Kidney (tissue), 14 donors: ENCODE data around the gene PDE4D. TPM values are rescaled to one million over a fixed set of nuclear protein-coding genes. Genes with fewer than 3 reads are reported as not detected.

ENCODE experiments used
- DNase-seq, 5 donors: peaks; one replicate each; pipeline ENCODE4 v3.0.0-alpha.2; 2013 to 2020
- FAIRE-seq: peaks from 2 replicates; lab custom pipeline; 2012; peaks lifted over from hg19 to GRCh38; lab: Jason Lieb, UNC
- H3K27ac ChIP-seq, 2 donors: one replicate each; pipeline ENCODE4 v1.7.0; 2013; ENCODE audit warnings: low read depth in 2 of 2, low read length in 2 of 2, inconsistent platforms in 1 of 2
- H3K27me3 ChIP-seq: one replicate; pipeline ENCODE4 v1.7.1; 2013; ENCODE audit warnings: low read length, inconsistent platforms; ENCODE audit not compliant: control insufficient read depth, insufficient read depth
- H3K36me3 ChIP-seq, 3 donors: one replicate each; pipeline versions ENCODE4 v1.7.0 to v1.7.1; 2013; ENCODE audit warnings: low read length in 3 of 3, control low read depth in 1 of 3, inconsistent platforms in 1 of 3; ENCODE audit not compliant: insufficient read depth in 3 of 3, control insufficient read depth in 2 of 3
- H3K4me1 ChIP-seq, 3 donors: one replicate each; pipeline versions ENCODE4 v1.7.0 to v1.7.1; 2013; ENCODE audit warnings: low read length in 3 of 3, inconsistent platforms in 1 of 3, low read depth in 1 of 3; ENCODE audit not compliant: control insufficient read depth in 2 of 3, insufficient read depth in 2 of 3
- H3K4me3 ChIP-seq, 3 donors: one replicate each; pipeline versions ENCODE4 v1.7.0 to v1.8.1; 2013; ENCODE audit warnings: low read length in 3 of 3, control low read depth in 1 of 3, inconsistent platforms in 1 of 3
- H3K9ac ChIP-seq, 3 donors: one replicate each; pipeline versions ENCODE4 v1.7.0 to v1.7.1; 2013; ENCODE audit warnings: low read length in 3 of 3, control low read depth in 1 of 3, inconsistent platforms in 1 of 3
- H3K9me3 ChIP-seq, 3 donors: one replicate each; pipeline versions ENCODE4 v1.7.0 to v1.7.1; 2013; ENCODE audit warnings: low read length in 3 of 3, control low read depth in 1 of 3, inconsistent platforms in 1 of 3; ENCODE audit not compliant: control insufficient read depth in 2 of 3, insufficient read depth in 1 of 3
- CTCF ChIP-seq: IDR thresholded peaks from 3 replicates; pipeline ENCODE4 v1.5.1; 2012; ENCODE audit warnings: mild to moderate bottlenecking, moderate library complexity, borderline replicate concordance; ENCODE audit not compliant: insufficient read depth; ENCODE audit errors: extremely low read depth
- intact Hi-C: fragments of 100-400 bp; cut with DNase I; formaldehyde crosslinking; loops from one replicate; pipeline ENCODE4 v1.11.1; 2022
- polyA plus RNA-seq: library from polyadenylated mRNA; stranded (reverse); fragments of 350-450 nt; fragmentation: Illumina TruSeq; extraction: RNeasy Lipid Tissue Mini Kit (QIAGEN cat#74804); gene quantifications from one replicate; pipeline ENCODE4 v1.2.3, GENCODE V29; 2014; ENCODE audit warnings: low read depth, low replicate concordance; ENCODE audit not compliant: insufficient read depth
- total RNA-seq: library from RNA; stranded (reverse); fragmentation: NEBNext Ultra II Directional; extraction: Animal tissue kit (Norgen Biotek cat#: 25700); gene quantifications from one replicate; pipeline ENCODE4 v1.2.1, GENCODE V29; 2021
- donor health status: control.
- donor health status: control.
- donor health status: control.
- donor health status: control.
- donor health status: control.
- donor health status: DM: yes; HTN: yes; CAD: no.
- donor health status: Normal renal cell carcinoma (clear cell type).

Gene PDE4D
- total and polyA plus RNA-seq, 2 donors from 2014 or later: 9.2 to 78.9 TPM

GRCh38 chr5:59322894-59323293, 570.6 kb downstream of the PDE4D start:
- no peak overlapping the region for H3K27ac ChIP-seq
- H3K36me3 ChIP-seq: no peaks in the 10 kb centered on the region
- intact Hi-C loops: no loop called here
- DNase-seq (no peak), FAIRE-seq (no peak)
- no peaks in the 10 kb centered on the region for H3K27me3 ChIP-seq
- H3K4me3 ChIP-seq: no peak overlapping the region
- no peaks in the 10 kb centered on the region for H3K9me3 ChIP-seq
- H3K4me1 ChIP-seq: peaks cover 3 to 38% (median 13%) of the 10 kb centered on the region in 3 donors
- TF ChIP-seq CTCF: no peak
- H3K9ac ChIP-seq: no peak overlapping the region

- H3K36me3 ChIP-seq: no peaks in the 10 kb centered on the region
- no peak overlapping the region for H3K27ac ChIP-seq
- no peak overlapping the region for H3K4me3 ChIP-seq
- no peaks in the 10 kb centered on the region for H3K27me3 ChIP-seq
- DNase-seq (peak in 2 of 5 donors; percentile 61 to 66), FAIRE-seq (no peak)
- no peak overlapping the region for H3K9ac ChIP-seq
- H3K4me1 ChIP-seq: peaks cover 7 to 44% (median 16%) of the 10 kb centered on the region in 3 donors
- TF ChIP-seq CTCF: no peak
- no peaks in the 10 kb centered on the region for H3K9me3 ChIP-seq
- intact Hi-C loops: no loop called here
These were observed 571.5 kb downstream of the PDE4D start for GRCh38 chr5:59322058-59322457.

- Histone ChIP-seq H3K36me3 (no peaks in the 10 kb centered on the region), H3K9ac (no peak overlapping the region), H3K27ac (no peak overlapping the region), H3K9me3 (no peaks in the 10 kb centered on the region), H3K4me3 (no peak overlapping the region), H3K27me3 (no peaks in the 10 kb centered on the region), H3K4me1 (peaks cover 7 to 48% (median 20%) of the 10 kb centered on the region in 3 donors)
- DNase-seq (peak in 2 of 5 donors; percentile 46 to 76), FAIRE-seq (no peak)
- TF ChIP-seq CTCF: no peak
- intact Hi-C loops: no loop called here
These were observed 571.9 kb downstream of the PDE4D start for GRCh38 chr5:59321642-59322041.

- H3K27ac ChIP-seq: no peak overlapping the region
- no peaks in the 10 kb centered on the region for H3K9me3 ChIP-seq
- no peaks in the 10 kb centered on the region for H3K36me3 ChIP-seq
- intact Hi-C loops: no loop called here
- FAIRE-seq (no peak), DNase-seq (no peak)
- no peak overlapping the region for H3K4me3 ChIP-seq
- no peak overlapping the region for H3K9ac ChIP-seq
- no peaks in the 10 kb centered on the region for H3K27me3 ChIP-seq
- peaks cover 7 to 50% (median 21%) of the 10 kb centered on the region in 3 donors for H3K4me1 ChIP-seq
- TF ChIP-seq CTCF: no peak
These were observed 573.1 kb downstream of the PDE4D start for GRCh38 chr5:59320420-59320819.
